ENCODE measurements around the gene MARCO.
A peak's percentile ranks its signal among the peaks of the same experiment; 100 is the strongest.

MARCO gene

DNA sequence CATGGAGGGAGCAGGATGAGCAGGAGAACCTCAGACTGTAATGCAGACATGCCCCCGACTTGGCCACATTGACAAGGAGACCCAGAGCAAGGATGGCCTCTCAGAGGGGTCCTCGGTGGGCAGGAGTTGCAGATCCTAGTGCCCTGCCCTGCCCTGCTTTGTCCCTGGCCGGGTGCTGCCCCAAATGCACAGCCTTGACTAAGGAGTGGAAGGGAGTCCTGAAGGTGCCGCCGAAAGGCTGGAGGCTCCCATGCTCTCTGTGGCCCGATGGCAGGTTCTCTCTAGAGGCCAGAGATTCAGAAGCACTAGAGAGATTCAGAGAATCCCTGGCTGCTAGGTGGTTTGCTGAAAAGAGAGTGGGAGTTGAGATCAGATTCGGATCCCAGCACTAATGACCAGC lies 64.4 kb downstream of the MARCO start:
- no peak for DNase-seq (ENCODE audit: extremely low spot score)
- TF ChIP-seq, protein P1, sequence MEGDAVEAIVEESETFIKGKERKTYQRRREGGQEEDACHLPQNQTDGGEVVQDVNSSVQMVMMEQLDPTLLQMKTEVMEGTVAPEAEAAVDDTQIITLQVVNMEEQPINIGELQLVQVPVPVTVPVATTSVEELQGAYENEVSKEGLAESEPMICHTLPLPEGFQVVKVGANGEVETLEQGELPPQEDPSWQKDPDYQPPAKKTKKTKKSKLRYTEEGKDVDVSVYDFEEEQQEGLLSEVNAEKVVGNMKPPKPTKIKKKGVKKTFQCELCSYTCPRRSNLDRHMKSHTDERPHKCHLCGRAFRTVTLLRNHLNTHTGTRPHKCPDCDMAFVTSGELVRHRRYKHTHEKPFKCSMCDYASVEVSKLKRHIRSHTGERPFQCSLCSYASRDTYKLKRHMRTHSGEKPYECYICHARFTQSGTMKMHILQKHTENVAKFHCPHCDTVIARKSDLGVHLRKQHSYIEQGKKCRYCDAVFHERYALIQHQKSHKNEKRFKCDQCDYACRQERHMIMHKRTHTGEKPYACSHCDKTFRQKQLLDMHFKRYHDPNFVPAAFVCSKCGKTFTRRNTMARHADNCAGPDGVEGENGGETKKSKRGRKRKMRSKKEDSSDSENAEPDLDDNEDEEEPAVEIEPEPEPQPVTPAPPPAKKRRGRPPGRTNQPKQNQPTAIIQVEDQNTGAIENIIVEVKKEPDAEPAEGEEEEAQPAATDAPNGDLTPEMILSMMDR (IDR thresholded peaks at IDR 0.05; ENCODE audit: control extremely low read depth, extremely low read depth, low read depth, missing control alignments): no peak
- ChIA-PET CTCF (no interaction called here), POLR2A (no interaction called here)

DNA sequence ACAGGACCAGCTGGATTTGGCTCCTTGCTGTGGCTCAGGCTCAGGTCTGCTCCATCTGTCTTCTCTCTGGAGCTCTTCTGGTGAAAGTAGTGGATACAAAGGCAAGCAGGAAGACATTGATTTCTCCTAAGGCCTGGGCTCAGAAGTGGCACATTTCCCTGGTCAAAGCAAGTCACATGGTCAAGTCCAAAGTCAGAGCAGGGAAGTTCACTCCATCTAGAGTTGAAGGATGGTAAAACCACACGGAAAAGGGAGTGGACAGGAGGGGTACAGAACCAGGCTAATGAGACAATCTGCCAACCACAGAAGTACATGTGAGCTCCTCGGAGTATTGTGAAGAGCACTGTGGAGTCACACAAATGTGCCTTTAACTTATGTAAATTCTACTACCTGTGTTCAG lies 66.1 kb downstream of the MARCO start:
- no peak for DNase-seq (ENCODE audit: extremely low spot score)
- TF ChIP-seq, protein P1 (IDR thresholded peaks at IDR 0.05; ENCODE audit: control extremely low read depth, extremely low read depth, low read depth, missing control alignments): no peak
- POLR2A ChIA-PET: no interaction called here
- CTCF ChIA-PET: interaction anchor here (0.7 to 1.2 kb wide), 3 partner anchors 8 to 282 kb away, joined by 3 read pairs; no protein-coding TSS in a partner anchor

DNA sequence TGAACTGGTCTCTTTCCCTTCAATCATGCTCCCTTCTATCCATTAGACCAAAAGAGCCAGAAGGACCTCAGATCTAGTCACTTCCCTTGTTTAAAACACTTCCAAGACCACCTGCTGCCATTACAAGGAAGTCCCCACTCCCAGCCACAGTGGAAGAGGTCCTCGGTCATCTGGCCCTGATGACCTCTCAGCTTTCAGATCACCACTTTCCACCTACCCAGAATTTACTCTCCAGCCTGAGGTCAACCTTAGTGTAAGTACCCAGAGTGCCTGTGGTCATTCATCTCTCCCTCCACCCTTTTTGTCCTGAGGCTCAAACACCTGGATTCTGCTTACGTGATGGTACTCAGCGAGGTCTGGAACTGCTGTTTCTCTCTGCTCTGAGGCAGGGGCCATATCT lies 67.1 kb downstream of the MARCO start:
- POLR2A ChIA-PET: no interaction called here
- CTCF ChIA-PET: no interaction called here
- no peak for DNase-seq (ENCODE audit: extremely low spot score)
- TF ChIP-seq, protein P1 (IDR thresholded peaks at IDR 0.05; ENCODE audit: control extremely low read depth, extremely low read depth, low read depth, missing control alignments): no peak

DNA sequence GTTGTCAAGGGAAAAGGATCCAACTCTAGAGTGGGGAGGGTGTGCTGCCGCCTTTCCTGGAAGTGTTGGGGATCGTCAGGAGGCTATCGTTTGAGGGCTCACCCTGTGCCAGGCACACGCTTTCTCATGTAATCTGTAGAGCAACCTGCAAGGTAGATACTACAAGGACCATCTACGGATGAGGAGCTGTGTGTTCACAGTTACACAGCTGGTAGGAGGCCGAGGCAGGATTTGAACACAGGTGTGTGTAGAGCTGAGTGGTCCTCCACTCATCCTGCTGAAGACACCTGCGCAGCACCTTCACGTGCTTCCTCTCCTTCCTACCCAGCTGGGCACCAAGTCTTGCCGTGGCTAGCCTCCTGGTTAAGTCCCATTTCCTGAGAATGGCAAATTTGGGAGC lies 68.3 kb downstream of the MARCO start:
- ChIA-PET POLR2A (no interaction called here), CTCF (interaction anchor here (2.3 kb wide), 1 partner anchor 281 kb away, joined by 17 read pairs; no protein-coding TSS in a partner anchor)
- TF ChIP-seq, protein P1 (IDR thresholded peaks at IDR 0.05; ENCODE audit: control extremely low read depth, extremely low read depth, low read depth, missing control alignments): no peak
- no peak for DNase-seq (ENCODE audit: extremely low spot score)

DNA sequence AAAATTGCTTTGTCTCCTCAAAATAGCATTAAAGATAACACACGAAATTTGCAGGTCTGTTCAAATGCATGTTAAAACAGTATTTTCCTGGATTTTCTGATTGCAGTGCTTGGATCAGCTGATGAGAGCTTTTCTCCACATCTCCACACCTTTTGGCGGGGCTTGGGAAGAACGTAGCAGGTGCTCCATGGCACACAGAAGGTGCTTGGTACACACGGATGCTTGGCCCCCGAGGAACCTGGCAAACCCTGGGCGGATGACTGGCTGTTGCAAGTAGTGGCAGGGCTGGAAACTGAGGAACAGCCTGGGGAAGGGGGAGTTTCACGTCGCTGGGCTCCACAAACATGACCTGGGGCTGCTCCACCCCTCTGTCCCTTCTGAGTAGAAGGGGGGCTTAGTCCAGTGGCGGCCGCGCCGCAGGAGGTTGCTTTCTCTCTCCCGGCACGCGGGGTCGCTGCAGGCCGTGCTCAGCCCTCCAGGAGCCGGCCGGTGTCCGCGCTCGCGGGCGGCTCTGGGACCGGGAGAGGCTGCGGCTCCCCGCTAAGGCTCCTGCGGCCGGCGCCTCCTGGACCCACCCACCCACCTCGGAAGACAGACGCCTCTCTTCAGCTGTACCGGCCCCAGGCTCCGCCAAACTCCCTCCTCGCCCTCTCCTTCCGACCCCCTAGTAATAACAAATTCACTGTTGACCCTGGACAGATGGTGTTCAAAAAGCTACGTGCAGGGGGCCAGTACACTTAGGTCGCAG lies 69.3 kb downstream of the MARCO start:
- TF ChIP-seq, protein P1 (IDR thresholded peaks at IDR 0.05; ENCODE audit: control extremely low read depth, extremely low read depth, low read depth, missing control alignments): peak; percentile 46
- ChIA-PET POLR2A (no interaction called here), CTCF (interaction anchor here (0.8 to 2.3 kb wide), 11 partner anchors 10 to 465 kb away, joined by 3 to 17 read pairs (median 4); no protein-coding TSS in a partner anchor)
- peak; percentile 56 for DNase-seq (ENCODE audit: extremely low spot score)

DNA sequence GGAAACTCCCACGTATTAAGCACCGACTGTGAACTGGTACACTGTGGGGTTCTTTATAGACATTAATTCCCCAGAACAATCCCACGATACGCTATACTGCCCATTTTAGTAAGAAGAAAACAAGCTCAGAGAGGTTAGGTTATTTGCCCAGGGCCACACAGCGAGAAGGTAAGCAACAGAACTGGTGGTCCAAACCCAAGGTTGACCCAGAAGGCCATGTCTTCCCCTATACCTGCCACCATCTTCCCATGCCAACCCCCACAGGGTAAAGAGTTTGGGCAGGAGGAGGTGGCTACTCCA lies 69.9 kb downstream of the MARCO start:
- ChIA-PET POLR2A (no interaction called here), CTCF (interaction anchor here (0.8 to 2.3 kb wide), 11 partner anchors 10 to 465 kb away, joined by 3 to 17 read pairs (median 4); no protein-coding TSS in a partner anchor)
- TF ChIP-seq, protein P1 (IDR thresholded peaks at IDR 0.05; ENCODE audit: control extremely low read depth, extremely low read depth, low read depth, missing control alignments): no peak
- DNase-seq (ENCODE audit: extremely low spot score): no peak

Data from GM10248 (cell line).